ENCODE results near the gene DNASE1L2.

Gene DNASE1L2

DNA sequence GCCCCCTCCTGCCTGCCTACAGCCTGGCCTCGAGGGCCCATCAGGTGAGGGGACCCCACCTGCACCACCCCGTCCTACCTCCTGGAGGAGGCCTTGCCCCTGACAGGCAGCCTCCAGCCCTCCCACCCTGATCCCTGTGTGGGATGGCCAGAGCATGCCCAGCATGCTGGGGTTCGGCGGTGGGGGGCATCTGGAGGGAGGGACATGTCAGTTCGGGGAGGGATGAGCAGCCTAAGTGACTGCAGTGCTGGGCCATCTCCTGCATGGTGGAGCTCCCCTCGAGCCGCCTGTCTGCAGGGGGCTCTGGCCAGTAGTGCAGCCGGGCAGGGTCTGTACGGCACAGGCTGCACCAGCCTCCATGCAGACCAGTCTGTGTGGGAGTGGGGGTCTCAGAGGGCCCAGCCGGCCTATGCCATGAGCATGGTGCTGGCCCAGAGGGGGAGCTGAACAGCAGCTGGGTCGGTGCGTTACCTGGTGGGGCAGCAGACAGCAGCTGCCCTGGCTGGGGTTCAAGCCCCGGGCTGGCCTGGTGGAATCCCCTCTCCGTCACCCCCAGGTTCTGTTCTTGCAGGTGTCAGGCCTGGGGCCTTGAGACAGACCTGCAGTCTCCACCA, 35.7 kb downstream of the DNASE1L2 start:
- DNase-seq = no peak

GRCh38 chr16:2273484-2273883, 37.2 kb downstream of the DNASE1L2 start:
- DNase-seq = no peak

DNA sequence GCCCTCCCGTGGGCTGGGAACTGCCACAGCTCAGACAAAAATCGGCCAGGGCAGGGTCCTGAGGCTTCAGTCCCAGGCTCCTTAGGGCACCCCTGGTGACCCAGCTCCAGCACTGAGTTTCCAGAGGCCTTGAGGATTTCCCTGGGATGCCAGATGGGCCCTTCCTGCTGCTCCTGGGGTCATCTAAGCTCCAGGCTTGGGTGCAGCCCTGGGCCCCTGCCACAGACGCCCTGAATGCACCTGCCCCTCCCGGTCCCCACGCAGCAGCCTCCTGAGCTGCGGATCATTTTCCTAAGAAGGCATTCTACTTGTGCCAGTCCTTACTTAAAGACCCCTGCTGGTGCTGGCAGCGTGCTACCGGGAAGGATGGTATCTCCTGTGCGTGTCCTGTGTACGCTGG, 37.7 kb downstream of the DNASE1L2 start:
- no peak for DNase-seq

DNA sequence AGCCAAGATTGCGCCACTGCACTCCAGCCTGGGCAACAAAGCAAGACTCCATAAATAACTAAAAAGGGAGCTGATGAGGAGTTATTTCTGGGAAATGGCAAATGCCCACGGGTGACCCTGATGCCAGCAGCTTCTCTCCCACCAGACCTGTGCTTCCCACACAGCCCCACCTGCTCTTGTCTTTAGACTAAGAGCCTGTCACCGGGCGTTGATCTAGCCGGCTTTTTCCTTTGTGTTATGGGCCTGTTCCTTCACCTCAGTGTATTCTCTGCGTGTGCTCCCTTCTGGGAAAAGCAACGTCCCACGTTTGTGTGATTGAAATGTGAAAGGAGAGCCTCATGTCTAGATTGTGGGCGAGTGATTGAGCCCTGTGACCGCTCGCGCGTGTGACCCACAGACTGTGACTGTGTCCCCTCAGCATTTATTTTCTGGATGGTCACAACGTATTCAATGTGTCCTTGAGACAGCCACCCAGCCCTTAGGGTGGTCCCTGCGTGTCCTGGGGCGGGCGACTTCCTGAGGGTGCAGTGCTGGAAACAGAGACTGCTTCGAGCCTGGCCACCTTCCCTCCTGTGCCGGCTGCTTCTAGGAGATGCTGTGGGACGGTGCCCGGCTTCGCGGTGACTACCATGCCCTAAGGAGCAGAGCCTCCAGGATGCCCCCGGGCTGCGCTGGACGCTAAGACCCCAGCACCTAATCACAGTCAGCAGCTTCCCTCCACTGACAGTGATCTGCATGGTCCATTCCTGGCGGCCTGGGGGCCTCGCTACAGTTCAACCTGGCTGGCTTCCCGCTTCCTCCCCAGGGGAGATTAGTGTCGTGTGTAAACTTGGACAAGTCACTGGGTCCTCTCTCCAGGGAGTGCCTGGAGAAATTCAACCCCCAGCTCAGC, 39.5 kb downstream of the DNASE1L2 start:
- DNase-seq = no peak

GRCh38 chr16:2276368-2277195, 40.3 kb downstream of the DNASE1L2 start:
- DNase-seq = no peak

GRCh38 chr16:2277466-2278271, 41.4 kb downstream of the DNASE1L2 start:
- DNase-seq = no peak

GRCh38 chr16:2278272-2278608, 42.0 kb downstream of the DNASE1L2 start:
- DNase-seq = no peak

GRCh38 chr16:2278956-2279800, 42.9 kb downstream of the DNASE1L2 start:
- no peak for DNase-seq

DNA sequence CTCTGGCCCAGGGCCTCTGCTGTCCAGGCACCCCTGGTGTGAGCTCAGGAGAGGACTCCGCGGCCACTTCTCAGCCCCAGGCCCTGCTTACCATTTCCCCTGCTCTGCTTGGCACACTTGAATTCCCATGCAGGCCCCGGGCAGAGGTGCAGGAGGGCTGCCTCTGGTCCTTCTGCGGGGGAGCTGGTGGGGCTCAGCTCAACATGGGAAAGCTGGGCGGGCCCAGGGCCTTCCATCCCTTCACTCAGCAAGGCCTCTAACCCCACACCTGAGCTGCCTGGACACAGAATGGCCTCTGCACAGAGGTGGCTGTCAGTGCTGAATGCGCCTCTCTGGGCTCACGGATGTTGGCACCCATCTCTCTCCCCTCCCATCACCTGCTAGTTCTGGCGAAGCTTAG, 44.2 kb downstream of the DNASE1L2 start:
- DNase-seq = no peak

DNA sequence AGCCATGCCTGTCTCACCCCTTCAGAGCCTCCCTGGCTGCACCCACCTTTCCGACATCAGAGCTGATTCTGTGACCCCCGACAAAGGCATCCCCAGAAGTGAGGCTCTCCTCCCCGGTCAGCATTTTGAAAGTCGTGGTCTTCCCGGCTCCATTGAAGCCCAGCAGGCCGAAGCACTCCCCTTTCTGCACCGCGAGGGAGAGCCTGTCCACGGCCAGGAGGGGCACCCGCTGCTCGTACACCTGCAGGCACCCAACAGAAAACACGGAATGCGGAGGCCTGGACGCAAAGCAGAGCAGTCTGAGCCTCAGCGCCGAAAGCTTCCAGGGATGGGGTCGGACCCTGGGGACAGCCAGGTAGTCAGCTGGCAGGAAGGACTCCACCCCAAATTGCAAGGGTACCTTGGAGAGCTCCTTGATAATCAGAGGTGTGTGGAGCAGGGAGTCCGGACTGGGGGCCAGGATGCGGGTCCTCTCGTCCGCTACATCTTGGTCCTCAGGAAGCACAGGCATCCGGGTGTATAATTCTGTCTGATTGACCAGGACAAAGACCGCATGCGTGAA, 44.8 kb downstream of the DNASE1L2 start:
- no peak for DNase-seq

GRCh38 chr16:2282262-2282661, 46.0 kb downstream of the DNASE1L2 start:
- no peak for DNase-seq

GRCh38 chr16:2282866-2283555, 46.8 kb downstream of the DNASE1L2 start:
- no peak for DNase-seq

DNA sequence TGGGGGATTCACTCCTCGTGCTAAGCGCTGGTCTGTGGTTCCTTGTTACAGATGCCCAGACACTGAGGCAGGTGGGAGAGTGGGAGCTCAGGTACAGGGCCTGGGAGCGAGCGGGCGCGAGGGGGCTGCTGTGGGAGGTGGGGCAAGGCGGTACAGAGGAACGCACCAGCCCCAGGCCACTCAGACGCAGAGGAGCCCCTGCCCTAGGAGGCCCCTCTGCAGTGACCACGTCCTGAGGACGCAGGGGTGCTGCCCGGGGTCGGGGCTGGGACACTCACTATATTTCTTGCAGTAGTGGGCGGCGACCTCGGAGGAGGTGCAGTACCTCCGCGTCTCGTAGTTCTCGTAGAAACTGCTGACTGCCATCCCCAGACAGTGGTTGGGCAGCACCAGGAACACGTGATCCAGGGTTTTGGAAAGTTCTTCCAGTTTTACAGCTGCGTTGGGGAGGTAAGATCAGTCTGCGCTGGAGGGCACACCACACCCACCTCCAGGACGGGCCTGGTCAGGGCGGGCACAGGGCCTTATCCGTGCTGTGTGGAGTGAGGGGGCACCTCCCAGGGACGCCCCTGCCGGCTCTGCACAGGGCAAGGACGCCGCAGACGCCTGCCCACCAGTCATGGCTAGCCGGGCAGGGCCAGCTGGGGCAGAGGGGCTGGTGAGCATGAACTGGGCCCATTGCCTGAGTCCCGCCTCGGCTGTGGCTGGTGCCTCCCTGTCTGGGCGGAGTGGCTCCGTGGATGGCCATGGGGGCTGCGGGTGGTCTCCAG, 47.9 kb downstream of the DNASE1L2 start:
- DNase-seq = no peak

- DNase-seq = no peak
Observed at GRCh38 chr16:2284797-2285576, 48.7 kb downstream of the DNASE1L2 start.

- no peak for DNase-seq
Observed at GRCh38 chr16:2285731-2286191, 49.5 kb downstream of the DNASE1L2 start.

- DNase-seq = no peak
Observed at GRCh38 chr16:2286550-2286949, 50.3 kb downstream of the DNASE1L2 start.

DNA sequence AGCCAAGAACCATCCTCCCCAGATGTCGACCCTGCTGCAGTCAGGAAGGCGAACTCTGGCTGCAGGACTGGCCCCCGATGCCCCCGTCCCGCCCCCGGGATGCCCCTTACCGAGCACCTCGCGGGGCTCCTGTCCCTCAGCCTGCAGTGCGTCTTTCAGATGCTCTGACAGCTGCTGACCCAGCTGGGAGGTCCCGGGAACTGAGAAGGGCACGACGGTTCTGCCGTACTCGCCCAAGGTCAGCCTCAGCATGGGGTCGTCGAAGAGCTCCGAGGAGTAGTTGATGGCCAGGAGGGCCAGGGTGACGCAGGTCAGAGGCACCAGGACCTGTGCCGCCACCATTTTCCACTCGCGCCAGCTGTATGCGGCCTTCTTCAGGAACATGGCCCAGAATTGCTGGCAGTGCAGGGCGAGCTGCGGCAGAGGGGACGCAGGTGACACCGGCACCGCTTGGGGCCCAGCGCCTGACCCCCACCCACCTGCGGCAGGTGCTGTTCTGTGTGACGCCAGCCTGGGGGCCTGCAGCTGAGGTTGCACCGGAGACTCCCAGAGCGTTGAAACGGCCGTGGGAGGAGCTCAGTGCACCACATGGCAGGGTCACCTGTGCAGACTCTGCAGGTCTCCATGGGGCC, 51.8 kb downstream of the DNASE1L2 start:
- DNase-seq = no peak
